Measurements from ENCODE around the gene SLC16A4.

Gene SLC16A4

DNA sequence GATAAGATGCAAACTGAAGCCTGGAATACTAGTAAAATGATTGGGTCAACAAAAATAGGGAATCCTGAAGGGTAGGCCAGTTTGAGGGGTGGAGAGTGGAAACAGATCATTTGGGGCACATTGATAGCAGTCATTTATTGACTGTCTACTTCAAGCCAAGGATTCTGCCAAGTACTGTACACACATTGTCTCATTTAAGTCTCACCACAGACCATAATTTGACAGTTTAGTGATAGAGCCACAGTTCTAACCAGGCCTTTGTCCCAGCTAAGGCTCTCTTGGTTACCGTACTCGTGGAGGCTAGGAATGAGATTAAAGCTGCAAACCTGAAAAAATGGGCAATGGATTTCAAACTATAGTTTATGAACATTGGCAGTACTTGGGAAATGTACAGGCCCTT, 40.5 kb downstream of the SLC16A4 start:
- DNase-seq, result no peak

DNA sequence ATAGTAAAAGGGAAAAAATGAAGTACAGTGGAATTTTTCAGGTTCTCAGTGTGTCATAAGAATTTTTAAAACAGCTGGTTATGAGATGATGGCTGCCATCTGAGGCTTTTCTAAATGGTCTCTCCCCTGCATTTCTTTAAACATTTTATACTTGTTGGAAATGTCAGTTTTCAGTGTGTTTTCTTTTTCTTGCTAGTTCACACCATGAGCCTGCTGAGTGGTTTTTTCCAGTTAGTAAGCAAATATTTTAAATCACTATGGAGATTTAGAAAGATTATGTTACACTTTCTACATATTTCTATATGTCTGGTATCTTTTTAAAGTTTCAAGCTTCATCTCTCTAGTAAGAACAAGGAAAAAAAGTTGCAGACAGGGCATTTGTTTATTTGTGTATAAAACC, 42.1 kb downstream of the SLC16A4 start:
- DNase-seq, result no peak

DNA sequence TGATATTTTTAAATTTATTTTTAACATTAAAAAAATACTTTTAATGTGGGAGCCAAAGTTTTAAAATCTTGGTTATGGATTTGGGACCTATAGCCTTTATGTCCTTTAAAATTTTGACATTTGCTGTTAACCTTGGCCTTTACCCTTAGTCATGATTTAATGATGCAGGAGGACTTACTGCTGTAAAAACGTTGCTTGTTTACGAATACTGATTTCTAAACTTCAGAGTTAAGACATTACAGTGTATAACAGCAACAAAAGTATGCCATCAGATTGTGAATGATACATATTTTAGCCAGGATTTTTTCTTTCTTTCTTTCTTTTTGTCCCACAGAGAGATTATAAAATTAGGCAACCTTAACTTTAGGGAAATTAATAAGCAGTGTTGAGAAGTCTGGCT, 42.8 kb downstream of the SLC16A4 start:
- no peak for DNase-seq

DNA sequence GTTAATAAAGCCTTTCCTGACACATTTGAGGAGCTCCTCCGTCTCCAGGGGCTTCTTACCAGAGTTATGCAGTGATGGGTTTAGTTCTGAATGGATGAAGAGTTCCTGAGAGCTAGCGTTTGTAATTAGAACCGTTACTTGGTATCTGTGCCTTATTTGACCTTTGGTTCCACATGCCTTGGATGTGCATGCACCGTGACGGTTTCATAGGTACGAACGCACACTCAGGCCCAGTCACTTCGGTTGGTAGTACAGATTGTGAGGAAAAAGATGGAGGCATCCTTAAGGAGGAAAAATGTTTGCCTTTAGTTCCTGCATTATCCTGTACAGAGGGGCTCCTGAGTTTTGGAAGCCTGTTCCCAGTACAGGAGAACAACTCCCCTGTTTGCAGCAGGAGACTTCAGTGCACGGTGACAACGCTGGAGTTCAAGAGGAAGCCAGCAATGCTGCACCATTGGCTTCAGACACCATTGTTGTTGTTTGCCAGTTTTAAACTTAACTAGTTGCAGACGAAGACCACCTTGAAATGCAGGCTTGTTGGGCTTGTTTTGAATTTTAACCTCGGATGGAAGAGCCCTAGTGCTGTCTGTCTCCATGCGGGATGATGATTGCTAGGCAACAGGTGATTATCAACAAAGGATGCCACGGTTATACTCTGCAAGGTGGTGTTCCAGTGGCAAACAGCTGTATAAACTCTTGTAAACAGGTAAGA, 43.5 kb downstream of the SLC16A4 start:
- DNase-seq, result no peak

DNA sequence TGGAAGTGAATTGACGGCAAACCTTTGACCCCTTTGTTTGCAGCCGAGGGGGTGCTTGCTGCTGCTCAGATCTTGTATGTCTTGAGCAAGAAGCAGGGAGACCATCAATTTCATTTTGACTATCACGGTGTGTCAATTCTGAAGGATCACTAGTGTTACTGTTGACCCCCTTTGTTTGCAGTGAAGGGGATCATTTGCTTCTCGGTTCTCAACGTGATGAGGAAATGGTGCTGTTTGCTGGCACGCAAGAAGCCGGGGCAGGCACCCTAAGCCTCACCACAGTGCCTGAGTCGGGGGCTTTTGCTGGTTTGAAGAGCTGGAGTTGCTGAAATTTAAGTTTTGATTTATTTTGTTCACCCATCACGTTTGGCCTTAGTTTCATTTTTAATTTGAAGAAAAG, 44.1 kb downstream of the SLC16A4 start:
- DNase-seq, result no peak

DNA sequence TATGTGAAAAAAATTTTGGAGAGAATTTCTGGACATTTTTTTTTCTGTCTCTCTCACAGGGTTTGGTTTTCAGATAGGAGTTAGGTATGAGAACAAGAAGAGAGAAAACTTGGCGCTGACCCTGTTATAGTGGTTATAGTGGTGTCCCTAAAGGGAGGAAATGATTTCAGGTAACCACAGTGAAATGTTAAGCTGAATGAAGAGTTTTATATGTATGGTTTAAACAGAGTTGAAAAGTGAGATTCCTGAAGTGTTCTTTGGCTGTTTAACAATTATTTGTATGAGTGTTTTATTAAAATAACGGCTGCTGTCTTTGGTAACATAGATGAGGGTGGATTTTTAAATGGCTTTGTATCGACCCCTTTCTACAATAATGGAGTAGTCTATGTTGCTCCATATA, 45.3 kb downstream of the SLC16A4 start:
- no peak for DNase-seq

DNA sequence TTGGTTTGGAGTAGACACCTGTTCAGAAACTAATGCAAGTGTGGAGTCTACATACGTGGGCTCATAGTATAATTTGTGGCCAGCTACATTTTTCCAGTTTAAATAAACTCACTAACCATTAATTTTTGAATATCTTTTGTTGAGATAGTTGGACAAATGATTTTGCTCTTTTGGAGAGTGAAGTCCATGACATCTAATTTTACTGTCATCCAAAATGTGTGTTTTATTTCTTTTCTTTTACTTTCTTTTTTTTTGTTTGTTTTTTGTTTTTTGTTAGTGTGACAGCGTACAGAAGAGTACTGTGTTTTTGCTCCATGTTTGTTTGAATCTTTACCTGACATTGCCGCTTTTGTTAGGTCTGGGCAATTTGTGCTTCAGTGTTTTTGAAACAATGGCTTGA, 46.7 kb downstream of the SLC16A4 start:
- no peak for DNase-seq

DNA sequence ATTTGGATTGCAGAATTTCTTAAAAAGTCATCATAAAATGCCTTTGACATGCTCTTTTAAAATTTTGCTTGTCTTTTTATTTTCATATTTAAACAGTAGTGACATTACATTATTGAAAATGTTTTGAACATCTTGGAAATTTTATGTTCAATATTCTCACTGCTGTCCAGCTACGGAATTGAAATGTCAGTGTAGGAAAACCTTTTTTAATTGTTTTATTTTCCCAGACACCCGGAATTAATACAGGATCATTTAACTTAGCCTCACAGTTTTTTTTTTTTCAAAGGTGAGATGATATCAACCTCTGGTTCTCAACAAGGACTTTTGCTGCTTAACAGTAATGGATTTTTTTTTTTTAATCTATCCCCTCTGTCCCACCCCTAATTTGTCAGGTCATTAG, 47.6 kb downstream of the SLC16A4 start:
- DNase-seq, result no peak

DNA sequence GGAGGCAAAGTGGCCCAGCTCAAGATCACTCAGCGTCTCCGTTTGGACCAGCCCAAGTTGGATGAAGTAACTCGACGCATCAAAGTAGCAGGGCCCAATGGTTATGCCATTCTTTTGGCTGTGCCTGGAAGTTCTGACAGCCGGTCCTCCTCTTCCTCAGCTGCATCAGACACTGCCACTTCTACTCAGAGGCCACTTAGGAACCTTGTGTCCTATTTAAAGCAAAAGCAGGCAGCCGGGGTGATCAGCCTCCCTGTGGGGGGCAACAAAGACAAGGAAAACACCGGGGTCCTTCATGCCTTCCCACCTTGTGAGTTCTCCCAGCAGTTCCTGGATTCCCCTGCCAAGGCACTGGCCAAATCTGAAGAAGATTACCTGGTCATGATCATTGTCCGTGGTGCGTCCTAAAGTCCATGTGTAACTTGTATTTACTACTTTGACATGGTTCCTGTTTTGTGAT, 48.9 kb downstream of the SLC16A4 start:
- no peak for DNase-seq

DNA sequence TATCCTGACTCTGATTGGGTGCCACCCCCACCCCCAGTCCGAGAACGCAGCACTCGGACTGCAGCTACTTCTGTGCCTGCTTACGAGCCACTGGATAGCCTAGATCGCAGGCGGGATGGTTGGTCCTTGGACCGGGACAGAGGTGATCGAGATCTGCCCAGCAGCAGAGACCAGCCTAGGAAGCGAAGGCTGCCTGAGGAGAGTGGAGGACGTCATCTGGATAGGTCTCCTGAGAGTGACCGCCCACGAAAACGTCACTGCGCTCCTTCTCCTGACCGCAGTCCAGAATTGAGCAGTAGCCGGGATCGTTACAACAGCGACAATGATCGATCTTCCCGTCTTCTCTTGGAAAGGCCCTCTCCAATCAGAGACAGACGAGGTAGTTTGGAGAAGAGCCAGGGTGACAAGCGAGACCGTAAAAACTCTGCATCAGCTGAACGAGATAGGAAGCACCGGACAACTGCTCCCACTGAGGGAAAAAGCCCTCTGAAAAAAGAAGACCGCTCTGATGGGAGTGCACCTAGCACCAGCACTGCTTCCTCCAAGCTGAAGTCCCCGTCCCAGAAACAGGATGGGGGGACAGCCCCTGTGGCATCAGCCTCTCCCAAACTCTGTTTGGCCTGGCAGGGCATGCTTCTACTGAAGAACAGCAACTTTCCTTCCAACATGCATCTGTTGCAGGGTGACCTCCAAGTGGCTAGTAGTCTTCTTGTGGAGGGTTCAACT, 49.5 kb downstream of the SLC16A4 start:
- no peak for DNase-seq

DNA sequence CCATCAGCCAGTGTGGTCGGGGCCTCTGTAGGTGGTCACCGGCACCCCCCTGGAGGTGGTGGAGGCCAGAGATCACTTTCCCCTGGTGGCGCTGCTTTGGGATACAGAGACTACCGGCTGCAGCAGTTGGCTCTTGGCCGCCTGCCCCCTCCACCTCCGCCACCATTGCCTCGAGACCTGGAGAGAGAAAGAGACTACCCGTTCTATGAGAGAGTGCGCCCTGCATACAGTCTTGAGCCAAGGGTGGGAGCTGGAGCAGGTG, 50.7 kb downstream of the SLC16A4 start:
- no peak for DNase-seq

DNA sequence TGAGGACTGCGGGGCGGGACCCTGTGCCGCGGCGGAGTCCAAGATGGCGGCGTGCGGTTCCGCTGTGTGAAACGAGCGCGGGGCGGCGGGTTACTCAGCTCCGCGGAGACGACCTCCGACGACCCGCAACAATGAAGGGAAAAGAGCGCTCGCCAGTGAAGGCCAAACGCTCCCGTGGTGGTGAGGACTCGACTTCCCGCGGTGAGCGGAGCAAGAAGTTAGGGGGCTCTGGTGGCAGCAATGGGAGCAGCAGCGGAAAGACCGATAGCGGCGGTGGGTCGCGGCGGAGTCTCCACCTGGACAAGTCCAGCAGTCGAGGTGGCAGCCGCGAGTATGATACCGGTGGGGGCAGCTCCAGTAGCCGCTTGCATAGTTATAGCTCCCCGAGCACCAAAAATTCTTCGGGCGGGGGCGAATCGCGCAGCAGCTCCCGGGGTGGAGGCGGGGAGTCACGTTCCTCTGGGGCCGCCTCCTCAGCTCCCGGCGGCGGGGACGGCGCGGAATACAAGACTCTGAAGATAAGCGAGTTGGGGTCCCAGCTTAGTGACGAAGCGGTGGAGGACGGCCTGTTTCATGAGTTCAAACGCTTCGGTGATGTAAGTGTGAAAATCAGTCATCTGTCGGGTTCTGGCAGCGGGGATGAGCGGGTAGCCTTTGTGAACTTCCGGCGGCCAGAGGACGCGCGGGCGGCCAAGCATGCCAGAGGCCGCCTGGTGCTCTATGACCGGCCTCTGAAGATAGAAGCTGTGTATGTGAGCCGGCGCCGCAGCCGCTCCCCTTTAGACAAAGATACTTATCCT, 51.2 kb downstream of the SLC16A4 start:
- no peak for DNase-seq

DNA sequence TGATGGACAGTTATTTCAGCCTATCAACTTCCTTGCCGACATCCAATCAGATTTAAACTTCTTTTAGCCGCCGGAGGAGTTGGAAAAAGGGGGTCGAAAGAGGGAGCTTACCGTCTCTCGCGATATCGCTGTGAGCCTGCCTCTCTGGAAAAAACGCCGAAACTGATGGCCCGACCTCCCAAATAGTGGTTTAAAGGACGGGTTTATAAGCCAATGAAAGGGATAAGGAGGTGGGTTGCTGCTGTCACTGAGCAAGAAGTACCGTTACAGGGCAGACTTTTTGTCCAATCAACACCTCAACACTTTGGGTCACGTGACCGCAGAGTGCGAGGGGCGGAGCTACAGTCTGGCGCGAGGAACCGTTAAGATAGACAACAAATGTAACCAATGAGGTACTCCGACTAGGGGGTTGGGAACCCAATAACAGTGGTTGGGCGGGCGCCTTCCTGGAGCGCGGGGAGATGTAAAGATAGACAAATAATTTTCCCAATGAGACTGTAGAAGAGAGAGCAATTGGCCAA, 51.9 kb downstream of the SLC16A4 start, which contains the start of gene RBM15:
RBM15 (plus strand) TSS at position 492 of the 521 bp plus-strand sequence; CDS start at position 521, 29 bp downstream.
- DNase-seq, result peak; percentile 99 to 100

DNA sequence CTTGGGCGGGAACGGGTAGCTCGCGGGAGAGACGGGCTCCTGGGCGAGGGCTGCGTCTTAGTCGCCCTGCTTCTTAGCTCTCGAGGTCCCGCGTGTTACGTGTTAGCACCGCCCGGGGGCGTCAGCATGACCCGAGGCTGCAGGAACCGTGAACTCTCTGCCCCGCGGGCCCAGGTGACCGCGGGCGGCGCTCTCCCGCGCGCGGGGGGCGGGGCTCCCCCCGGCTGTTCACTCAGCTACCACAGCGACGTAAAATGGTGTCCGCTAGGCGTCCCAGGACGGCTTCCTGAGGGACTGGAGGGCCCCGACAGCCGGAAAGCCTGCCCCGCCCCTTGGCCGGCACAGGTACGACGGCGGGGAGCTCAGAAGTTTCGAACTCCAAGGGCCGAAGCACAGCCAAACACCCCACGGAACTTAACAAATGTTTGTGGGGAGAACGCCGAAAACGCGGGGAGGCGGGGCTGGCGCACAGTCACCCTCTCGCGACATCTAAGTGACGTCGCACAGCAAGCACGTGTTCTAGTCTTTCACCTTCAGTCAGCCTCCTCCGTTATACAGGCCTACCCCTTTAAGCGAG, 52.4 kb downstream of the SLC16A4 start:
- no peak for DNase-seq

DNA sequence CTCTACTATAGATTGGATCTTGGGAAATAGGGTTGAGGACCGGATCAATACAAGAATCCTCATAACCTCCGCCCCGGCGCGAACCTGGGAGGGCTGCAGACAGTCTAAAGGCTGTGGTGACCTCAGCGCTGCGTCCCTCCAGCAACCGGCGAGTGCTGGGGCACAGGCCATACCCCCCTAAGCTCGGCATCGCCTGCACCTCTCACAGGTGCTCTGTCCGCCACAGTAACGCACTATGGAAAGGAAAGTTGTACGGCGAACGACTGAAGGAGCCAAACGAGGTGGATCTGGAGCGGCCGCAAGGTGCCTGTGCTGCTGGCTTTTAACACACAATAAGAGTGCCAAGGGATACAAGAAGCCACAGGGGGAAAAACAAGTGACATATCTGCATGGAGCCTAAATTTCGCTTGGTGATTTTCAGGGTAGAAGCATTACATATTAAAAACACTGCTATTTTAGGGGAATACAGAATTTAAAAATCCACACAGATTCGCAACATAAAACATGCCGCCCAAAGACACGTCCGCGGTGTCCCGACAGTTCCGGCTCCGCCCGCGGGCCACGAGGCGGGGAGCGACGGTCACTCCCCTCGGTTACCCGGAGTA, 53.0 kb downstream of the SLC16A4 start:
- no peak for DNase-seq

DNA sequence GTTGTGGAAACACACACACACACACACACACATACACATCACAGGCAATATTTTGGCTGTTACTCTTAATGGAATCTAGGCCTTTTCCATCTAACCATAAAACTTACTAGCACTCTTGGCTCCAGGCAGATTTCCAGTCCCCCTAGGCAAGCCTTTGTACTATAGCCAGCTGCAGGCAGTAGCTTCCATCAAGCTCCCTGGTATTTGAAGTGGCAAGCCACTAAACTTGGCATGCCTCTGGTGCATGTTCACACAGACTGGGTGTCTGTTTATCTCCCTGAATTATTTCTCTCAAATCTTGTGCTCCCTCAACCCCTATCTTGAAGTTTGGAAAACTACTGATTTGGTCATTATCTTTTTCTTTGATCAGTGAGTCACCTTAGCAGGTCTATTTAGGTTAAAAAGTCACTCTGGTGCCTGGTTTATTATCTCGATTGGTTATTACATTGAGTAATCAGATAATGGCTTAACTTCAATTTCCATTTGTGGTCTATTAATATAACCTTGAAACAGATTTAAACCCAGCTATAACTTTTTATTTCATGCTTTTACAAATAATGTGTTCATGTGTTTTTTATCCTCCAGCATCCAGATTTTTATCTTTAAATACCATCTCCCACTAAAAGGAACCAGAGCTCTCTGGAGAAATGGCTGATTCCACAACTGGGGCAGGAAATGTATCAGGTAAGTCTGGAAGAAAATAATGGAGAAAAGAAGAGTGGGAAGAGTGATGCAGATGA, 54.4 kb downstream of the SLC16A4 start:
- no peak for DNase-seq

DNA sequence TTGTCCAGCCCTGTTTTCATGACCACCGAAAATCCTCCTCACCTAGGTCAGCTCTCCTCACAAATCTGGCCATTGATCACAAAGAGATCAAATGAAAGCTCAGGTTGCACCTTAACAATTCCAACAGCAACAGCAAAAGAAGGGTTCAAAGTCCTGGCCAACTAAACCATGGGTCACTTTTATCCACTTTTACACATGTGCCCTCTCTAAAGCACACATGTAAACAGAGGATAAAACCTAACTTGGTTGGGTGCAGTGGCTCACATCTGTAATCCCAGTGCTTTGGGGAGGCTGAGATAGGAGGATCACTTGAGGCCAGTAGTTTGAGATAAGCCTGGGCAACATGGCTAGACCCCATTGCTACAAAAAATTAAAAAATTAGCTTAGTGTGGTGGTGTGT, 55.6 kb downstream of the SLC16A4 start:
- DNase-seq, result no peak

DNA sequence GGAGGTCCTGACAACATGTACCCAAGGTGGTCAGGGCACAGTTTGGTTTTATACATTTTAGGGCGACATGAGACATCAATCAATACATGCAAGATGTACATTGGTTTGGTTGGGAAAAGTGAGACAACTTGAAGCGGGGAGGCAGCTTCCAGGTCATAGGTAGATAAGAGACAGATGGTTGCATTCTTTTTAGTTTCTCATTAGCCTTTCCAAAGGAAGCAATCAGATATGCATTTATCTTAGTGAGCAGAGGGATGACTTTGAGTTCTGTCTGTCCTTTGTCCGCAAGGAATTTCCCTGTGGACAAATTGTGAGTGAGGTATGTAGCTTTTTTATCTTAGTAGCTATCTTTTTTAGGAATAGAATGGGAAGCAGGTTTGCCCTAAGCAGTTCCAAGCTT, 62.1 kb downstream of the SLC16A4 start:
- no peak for DNase-seq

DNA sequence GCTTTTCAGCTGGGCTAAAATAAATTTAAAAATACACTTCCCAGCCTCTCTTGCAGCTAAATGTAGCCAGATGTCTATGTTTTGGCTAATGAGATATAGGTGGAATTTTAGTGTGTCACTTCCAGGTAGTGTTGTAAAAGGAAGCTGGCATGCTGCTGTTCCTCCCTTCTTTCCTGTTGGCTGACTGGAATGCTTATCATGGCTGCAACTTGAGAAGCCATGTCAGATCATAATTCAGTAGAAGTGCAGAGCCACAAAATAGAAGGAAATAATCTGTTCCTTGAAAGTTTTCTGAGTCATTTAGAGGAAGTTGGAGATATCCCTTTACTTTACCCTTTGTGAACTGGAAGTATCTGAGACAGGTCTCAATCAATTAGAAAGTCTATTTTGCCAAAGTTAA, 62.6 kb downstream of the SLC16A4 start:
- no peak for DNase-seq

DNA sequence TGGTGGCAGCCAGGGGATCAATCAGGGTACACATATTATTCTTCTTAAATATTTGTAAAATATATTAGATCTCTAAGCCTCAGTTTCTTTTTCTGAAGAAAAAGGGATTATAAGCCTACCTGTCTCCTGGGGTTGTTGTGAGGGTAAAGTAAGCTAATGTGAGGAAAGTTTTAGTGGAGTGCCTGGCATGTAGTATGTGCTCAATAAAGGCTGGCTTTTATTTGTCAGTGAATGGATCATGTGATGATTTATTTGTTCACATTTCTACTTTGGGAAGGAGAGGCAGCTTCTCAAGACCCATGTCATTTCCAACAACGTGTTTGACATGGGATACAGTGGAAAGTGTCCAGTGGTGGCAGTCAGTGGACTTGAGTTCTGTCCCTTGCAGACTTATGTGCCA, 64.0 kb downstream of the SLC16A4 start:
- no peak for DNase-seq

DNA sequence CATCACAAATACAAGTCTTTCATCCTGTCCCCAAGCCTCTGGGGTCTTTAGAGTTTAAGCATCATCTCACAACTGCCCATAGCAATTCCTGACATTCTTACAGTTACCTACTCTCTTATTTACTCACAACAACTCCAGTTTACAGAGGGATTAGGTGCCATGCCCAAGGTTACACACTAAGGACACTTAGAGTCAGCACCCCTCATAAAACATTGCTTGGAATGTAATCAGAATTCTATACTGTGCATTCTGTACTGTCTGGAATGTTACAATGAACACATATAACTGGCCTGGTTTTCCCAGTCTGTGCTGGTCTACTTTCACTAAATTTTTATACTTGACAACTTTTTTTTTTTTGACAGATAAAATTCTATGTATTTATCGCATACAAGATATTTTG, 66.2 kb downstream of the SLC16A4 start:
- no peak for DNase-seq

DNA sequence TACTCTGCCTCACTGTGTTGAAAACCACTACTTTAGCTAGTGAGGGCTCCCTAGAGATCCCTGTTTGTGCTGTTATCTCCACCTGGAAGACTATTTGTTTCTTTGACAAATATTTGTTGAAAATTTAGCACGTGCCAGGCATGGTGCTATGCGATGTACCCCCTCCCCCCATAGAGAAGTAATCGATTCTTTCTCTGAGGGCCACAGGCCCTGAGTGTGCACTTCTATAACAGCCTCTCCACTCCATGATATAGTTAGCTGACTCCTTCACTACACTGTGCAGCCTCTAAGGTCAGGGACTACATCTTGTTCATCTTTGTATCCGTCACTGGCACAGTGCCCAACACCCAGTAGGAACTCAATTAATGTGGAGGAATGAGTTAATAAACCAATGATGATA, 69.0 kb downstream of the SLC16A4 start:
- DNase-seq, result no peak
